A673 (cell line): ENCODE measurements around the gene PKP1.

Experiments used
- EZH2 ChIP-seq: fragments of 200-600 bp; sonication (generic); IDR thresholded peaks from 2 replicates; pipeline ENCODE4 v1.6.1; 2017; ENCODE audit warnings: borderline replicate concordance, low read depth, mild to moderate bottlenecking, mixed read lengths, antibody characterized with exemption, low read length; ENCODE audit not compliant: poor library complexity, severe bottlenecking
- TF ChIP-seq, protein P1 (sequence below): fragments of 300-800, 200-600 bp; sonication (generic); conservative IDR thresholded peaks from 2 replicates; pipeline ENCODE4 v1.5.1; 2017; ENCODE audit warnings: low read depth, mild to moderate bottlenecking, antibody characterized with exemption, low read length, moderate library complexity, mixed read lengths

DNA sequence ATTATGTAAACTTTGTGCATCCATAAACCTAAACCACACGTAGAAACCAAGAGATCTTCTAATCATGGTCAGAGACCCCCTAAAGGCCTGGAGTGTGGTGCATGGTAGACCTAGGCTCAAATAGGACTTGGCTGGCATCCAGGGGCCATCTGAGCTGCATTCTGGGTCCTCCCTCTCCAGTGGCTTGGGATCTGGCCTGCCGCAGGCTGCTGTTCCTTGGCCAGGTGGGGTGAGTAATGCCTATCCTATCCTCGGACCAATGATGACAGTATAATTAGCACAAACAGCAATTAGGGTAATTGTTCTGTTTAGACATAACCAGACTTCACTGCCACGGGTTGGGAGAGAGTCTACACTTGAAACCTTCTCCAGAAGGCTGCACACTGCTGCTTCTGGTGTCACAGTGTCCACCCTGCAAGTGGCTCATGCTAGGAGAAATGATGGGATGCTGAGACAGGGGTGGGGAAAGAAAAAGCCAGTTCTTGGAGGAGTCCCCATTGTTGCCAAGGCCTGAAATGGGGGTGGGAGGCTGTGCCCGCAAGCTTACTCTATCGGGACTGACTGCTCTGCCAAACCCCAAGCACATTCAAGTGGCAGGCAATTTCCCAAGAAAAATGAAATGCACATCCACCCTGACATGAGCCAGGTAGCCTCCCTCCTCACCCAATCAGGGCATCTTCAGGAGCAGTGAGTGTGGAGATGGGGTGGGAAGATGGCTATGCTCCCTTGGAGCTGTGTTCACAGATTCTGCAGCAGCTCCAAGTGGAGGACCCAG is 12.5 kb upstream of the PKP1 start:
- TF ChIP-seq, protein P1, sequence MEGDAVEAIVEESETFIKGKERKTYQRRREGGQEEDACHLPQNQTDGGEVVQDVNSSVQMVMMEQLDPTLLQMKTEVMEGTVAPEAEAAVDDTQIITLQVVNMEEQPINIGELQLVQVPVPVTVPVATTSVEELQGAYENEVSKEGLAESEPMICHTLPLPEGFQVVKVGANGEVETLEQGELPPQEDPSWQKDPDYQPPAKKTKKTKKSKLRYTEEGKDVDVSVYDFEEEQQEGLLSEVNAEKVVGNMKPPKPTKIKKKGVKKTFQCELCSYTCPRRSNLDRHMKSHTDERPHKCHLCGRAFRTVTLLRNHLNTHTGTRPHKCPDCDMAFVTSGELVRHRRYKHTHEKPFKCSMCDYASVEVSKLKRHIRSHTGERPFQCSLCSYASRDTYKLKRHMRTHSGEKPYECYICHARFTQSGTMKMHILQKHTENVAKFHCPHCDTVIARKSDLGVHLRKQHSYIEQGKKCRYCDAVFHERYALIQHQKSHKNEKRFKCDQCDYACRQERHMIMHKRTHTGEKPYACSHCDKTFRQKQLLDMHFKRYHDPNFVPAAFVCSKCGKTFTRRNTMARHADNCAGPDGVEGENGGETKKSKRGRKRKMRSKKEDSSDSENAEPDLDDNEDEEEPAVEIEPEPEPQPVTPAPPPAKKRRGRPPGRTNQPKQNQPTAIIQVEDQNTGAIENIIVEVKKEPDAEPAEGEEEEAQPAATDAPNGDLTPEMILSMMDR = no peak
- no peak for TF ChIP-seq EZH2
